Placental epithelial cell (primary cell): Measurements from ENCODE around the gene AAK1. TPM values are rescaled to one million over a fixed set of nuclear protein-coding genes. Genes with fewer than 3 reads are reported as not detected.

Source experiments
- small RNA-seq: library from RNA; depleted of rRNA; stranded (forward); fragments of <200 nt; gene quantifications from one replicate; pipeline ENCODE3, GENCODE V24; 2012
- total RNA-seq: library from RNA; depleted of rRNA; stranded (reverse); fragments of >200 nt; gene quantifications from 2 replicates; pipeline ENCODE4 v1.2.3, GENCODE V29; 2012

Gene AAK1
- 53.8 and 63.0 TPM in 2 replicates for total RNA-seq

DNA sequence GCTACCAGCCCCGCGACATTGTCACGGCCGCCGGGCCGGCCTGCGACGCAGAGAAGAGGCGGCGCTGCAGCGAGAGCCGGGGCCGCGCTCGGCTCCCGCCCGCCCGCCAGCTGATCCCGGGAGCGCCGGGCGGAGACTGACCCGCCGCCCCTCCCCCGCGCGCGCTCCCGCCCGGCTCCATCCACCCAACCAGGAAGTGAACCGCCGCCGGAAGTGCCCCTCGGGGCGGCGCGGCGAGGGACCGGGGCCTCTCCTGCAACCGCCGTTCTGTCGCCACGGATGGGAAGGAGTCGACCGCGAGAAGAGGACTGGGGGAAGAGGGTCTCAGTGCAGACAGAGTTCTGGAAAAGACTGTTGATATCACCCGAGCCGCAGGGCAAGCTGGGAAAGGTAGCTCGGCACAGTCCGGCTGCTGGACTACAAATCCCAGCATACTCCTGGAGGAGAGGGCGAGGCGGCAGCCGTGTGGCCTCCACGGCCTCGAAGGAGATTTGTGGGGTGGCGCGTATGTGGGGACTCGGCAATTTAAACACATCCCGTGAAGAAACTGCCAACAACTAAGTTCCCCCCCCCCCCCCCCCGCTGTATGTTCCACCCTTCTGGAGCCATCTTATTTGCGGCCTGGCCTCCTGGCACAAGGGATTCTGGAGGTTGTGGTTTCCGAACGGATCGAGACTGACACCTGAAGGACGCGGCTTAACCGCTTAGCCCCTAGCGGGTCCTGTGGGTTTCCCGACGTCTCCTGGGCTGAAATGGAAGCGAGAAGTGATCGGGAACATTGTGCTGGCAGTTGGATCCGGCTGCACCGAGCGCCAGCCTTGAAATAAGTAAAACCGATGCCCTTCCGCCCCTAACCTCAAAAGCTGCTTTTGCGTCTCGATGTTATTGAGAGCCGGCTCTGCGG lies at the start of gene AAK1:
AAK1 (minus strand) TSS at position 138 of the 904 bp plus-strand sequence. CDS start 699 bp downstream, outside the sequence.

DNA sequence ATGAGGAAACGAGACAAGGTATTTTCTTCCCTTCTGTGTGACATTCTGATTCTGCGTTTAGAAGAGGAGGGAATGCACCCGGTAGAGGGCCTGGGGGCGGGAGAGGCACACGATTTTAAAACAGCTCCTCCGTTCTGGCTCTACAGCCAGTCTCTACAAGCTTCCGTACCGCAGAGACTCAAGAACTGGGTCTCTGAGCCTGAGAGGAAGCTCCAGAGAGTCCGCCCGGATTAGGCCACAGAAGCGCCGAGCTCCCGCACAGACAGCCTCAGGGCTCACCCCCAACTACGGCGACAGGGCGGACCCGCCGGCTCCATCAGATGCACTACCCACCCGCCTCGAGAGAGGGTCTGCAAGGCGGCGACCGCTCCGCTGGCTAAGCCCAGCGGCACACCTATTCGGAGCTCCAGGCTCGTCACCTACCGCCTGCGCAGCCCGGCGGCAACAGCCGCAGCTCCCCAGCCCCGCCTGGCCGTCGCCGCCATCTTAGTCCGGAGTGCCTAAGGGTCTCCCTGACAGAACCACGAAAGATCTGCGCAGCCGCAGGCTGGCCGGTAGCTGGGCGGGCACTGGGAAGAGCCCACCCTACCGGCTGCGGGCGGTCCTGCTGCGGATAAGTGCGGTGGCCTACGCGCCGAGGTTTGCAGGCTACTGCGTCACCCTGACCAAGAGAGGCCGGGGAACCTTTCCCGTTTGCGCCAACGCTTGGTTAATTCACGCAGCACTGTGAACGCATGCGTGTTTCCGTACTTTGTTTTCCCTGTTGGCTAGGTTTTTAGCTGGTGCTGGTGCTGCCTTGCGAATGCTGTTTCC lies 206.4 kb downstream of the AAK1 start, which contains the start of gene NFU1:
NFU1 (minus strand) TSS at position 498 of the 813 bp plus-strand sequence; CDS start at position 485, 13 bp downstream.

Small RNA genes within 50 kb of the gene (small RNA-seq; reads per million reads assigned to genes)
- gene RN7SL604P, result not detected
- not detected for gene SNORA36C

Other genes with a start within 250 kb of the AAK1 start
- 23.9 and 34.6 TPM in 2 replicates for gene NFU1, start 206.3 kb downstream of the AAK1 start, total RNA-seq
- gene ANXA4, start 98.4 kb upstream of the AAK1 start, total RNA-seq, result 75.8 and 113 TPM in 2 replicates
- gene GMCL1, start 185.9 kb upstream of the AAK1 start, total RNA-seq, result 7.1 and 9.4 TPM in 2 replicates